Measurements from ENCODE around the gene TRAF4. TPM values are rescaled to one million over a fixed set of nuclear protein-coding genes. Genes with fewer than 3 reads are reported as not detected.

Gene TRAF4
- total and polyA plus RNA-seq, 10 of the 15 experiments (the other 5 are each of a cell fraction or from before 2014, with no cell fraction given) = 3.7 to 197 (median 66.4) TPM

GRCh38 chr17:28743243-28744103 lies at the start of gene TRAF4 (continued):
- TF ChIP-seq, protein P1, sequence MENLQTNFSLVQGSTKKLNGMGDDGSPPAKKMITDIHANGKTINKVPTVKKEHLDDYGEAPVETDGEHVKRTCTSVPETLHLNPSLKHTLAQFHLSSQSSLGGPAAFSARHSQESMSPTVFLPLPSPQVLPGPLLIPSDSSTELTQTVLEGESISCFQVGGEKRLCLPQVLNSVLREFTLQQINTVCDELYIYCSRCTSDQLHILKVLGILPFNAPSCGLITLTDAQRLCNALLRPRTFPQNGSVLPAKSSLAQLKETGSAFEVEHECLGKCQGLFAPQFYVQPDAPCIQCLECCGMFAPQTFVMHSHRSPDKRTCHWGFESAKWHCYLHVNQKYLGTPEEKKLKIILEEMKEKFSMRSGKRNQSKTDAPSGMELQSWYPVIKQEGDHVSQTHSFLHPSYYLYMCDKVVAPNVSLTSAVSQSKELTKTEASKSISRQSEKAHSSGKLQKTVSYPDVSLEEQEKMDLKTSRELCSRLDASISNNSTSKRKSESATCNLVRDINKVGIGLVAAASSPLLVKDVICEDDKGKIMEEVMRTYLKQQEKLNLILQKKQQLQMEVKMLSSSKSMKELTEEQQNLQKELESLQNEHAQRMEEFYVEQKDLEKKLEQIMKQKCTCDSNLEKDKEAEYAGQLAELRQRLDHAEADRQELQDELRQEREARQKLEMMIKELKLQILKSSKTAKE (IDR thresholded peaks at IDR 0.05; ENCODE audit: low read depth, poor library complexity, severe bottlenecking) = no peak
- TF ChIP-seq MTA3 (IDR thresholded peaks at IDR 0.05; ENCODE audit: borderline replicate concordance, low read length) (no peak), MXI1 (IDR thresholded peaks at IDR 0.05; ENCODE audit: low read depth, low read length) (peak; percentile 77; the same call in 1 of the 2 replicates), STAT3 (IDR thresholded peaks at IDR 0.05; ENCODE audit: low read depth, low read length) (no peak), KAT2A (conservative IDR thresholded peaks at IDR 0.05; ENCODE audit: control insufficient read depth, low read depth, low read length) (no peak), RELB (IDR thresholded peaks at IDR 0.05; ENCODE audit: low read depth) (peak; percentile 92), SUZ12 (IDR thresholded peaks at IDR 0.05; ENCODE audit: unreplicated experiment) (no peak), ZNF622 (IDR thresholded peaks at IDR 0.05) (no peak), HDGF (IDR thresholded peaks at IDR 0.05) (no peak), ATF7 (IDR thresholded peaks at IDR 0.05; ENCODE audit: low read depth) (no peak), PKNOX1 (IDR thresholded peaks at IDR 0.05) (no peak), CUX1 (IDR thresholded peaks at IDR 0.05; ENCODE audit: insufficient replicate concordance, low read depth, low read length) (no peak), KLF5 (IDR thresholded peaks at IDR 0.05; ENCODE audit: partially characterized antibody) (no peak), LARP7 (IDR thresholded peaks at IDR 0.05) (peak; percentile 57), NRF1 (conservative IDR thresholded peaks at IDR 0.05; ENCODE audit: low read depth, low read length) (no peak)
- TF ChIP-seq, protein P2, sequence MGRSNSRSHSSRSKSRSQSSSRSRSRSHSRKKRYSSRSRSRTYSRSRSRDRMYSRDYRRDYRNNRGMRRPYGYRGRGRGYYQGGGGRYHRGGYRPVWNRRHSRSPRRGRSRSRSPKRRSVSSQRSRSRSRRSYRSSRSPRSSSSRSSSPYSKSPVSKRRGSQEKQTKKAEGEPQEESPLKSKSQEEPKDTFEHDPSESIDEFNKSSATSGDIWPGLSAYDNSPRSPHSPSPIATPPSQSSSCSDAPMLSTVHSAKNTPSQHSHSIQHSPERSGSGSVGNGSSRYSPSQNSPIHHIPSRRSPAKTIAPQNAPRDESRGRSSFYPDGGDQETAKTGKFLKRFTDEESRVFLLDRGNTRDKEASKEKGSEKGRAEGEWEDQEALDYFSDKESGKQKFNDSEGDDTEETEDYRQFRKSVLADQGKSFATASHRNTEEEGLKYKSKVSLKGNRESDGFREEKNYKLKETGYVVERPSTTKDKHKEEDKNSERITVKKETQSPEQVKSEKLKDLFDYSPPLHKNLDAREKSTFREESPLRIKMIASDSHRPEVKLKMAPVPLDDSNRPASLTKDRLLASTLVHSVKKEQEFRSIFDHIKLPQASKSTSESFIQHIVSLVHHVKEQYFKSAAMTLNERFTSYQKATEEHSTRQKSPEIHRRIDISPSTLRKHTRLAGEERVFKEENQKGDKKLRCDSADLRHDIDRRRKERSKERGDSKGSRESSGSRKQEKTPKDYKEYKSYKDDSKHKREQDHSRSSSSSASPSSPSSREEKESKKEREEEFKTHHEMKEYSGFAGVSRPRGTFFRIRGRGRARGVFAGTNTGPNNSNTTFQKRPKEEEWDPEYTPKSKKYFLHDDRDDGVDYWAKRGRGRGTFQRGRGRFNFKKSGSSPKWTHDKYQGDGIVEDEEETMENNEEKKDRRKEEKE (IDR thresholded peaks at IDR 0.05) = peak; percentile 68; the same call in 1 of the 2 replicates
